K562 (cell line): Measurements from ENCODE around the gene YEATS2.

Experiments
- C11orf30 ChIP-seq: fragments of 450-650 bp; IDR thresholded peaks from 2 replicates; pipeline ENCODE4 v1.6.1; 2016; ENCODE audit warnings: low read depth, mild to moderate bottlenecking
- CREM ChIP-seq: IDR thresholded peaks from 2 replicates; pipeline ENCODE4 v1.6.1; 2014; ENCODE audit warnings: antibody characterized with exemption, low read depth
- CTCF ChIP-seq, 3 experiments: IDR thresholded peaks in 2 of 3; conservative IDR thresholded peaks in 1 of 3; 2 replicates each; pipeline ENCODE4 v1.5.1; 2011 to 2012; ENCODE audit warnings: low read length in 3 of 3, mild to moderate bottlenecking in 3 of 3, control low read depth in 2 of 3, improper control_type of control experiment in 1 of 3, inconsistent platforms in 1 of 3, low read depth in 1 of 3, mixed read lengths in 1 of 3, moderate library complexity in 1 of 3; ENCODE audit not compliant: insufficient read depth in 2 of 3
- EZH2 ChIP-seq: IDR thresholded peaks from 2 replicates; pipeline ENCODE4 v1.6.1; 2012; ENCODE audit warnings: low read depth, mild to moderate bottlenecking, inconsistent platforms, low read length, borderline replicate concordance
- HNRNPH1 ChIP-seq: fragments of 200-400 bp; formaldehyde crosslinking; optimal IDR thresholded peaks from 2 replicates; pipeline ENCODE3; 2017; ENCODE audit warnings: low read depth, mild to moderate bottlenecking, low read length, moderate library complexity
- KLF13 ChIP-seq: fragments of 450-650 bp; IDR thresholded peaks from 2 replicates; pipeline ENCODE4 v1.6.1; 2016; ENCODE audit warnings: missing genetic modification characterization, low read depth, mild to moderate bottlenecking, missing compliant biosample characterization, moderate library complexity, borderline replicate concordance
- MLX ChIP-seq, 2 experiments: fragments of 450-650 bp in 1 of 2; sonication (generic) in 1 of 2; formaldehyde crosslinking; conservative IDR thresholded peaks; 2 replicates each; pipeline versions ENCODE4 v1.4.0 to v1.8.1; 2020 to 2022; ENCODE audit warnings: mild to moderate bottlenecking in 1 of 2, missing genetic modification reagents in 1 of 2
- NCOA6 ChIP-seq: fragments of 450-650 bp; IDR thresholded peaks from 2 replicates; pipeline ENCODE4 v1.6.1; 2017; ENCODE audit warnings: mild to moderate bottlenecking
- ZBTB8A ChIP-seq: fragments of 450-650 bp; IDR thresholded peaks from 2 replicates; pipeline ENCODE4 v1.6.1; 2018; ENCODE audit warnings: mild to moderate bottlenecking, moderate library complexity; ENCODE audit not compliant: partially characterized antibody
- ZNF436 ChIP-seq: fragments of 250-450, 450-650 bp; sonication (Bioruptor Pico); formaldehyde crosslinking; IDR thresholded peaks from 2 replicates; pipeline ENCODE4 v1.7.0; 2020; ENCODE audit warnings: mild to moderate bottlenecking
- TF ChIP-seq, protein P1 (sequence below): sonication (generic); formaldehyde crosslinking; IDR thresholded peaks from 2 replicates; pipeline ENCODE4 v1.8.1; 2023; ENCODE audit warnings: mild to moderate bottlenecking, missing genetic modification reagents
- TF ChIP-seq, protein P2 (sequence below): fragments of 200-600 bp; sonication (generic); IDR thresholded peaks from one replicate; pipeline ENCODE4 v1.6.1; 2012; ENCODE audit warnings: mild to moderate bottlenecking, low read depth, low read length, inconsistent platforms

DNA sequence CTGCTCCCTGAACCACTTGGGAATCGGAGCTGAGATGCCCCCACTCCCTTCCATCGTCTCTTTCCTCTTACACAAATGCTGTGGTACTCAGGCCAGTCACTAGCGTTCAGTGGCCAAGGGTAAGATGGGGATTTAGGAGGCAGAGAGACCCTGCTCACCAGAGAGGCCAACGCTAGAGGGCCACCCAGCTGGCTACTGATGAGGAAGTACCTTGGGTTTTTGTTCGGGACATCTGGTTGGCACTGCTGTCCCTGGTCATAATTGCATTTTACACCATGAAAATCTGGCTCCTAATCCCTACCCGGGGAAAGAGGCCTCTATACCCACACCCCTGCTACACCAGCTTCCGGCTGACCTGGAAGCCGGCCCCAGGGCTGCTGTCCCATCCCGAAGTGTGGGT is 120.0 kb downstream of the YEATS2 start:
- TF ChIP-seq MLX (CRISPR knock-in tag; conservative IDR thresholded peaks at IDR 0.05) (no peak), HNRNPH1 (no peak), CTCF (IDR thresholded peaks at IDR 0.05 in 2 of 3, conservative IDR thresholded peaks at IDR 0.05 in 1 of 3; ENCODE audit: insufficient read depth in 2 of 3, low read depth in 1 of 3, low read length in 3 of 3) (no peak), ZBTB8A (no peak), EZH2 (no peak), CREM (no peak), NCOA6 (no peak), KLF13 (tag) (no peak), ZNF436 (CRISPR knock-in tag) (no peak), C11orf30 (no peak)
- TF ChIP-seq, protein P1, sequence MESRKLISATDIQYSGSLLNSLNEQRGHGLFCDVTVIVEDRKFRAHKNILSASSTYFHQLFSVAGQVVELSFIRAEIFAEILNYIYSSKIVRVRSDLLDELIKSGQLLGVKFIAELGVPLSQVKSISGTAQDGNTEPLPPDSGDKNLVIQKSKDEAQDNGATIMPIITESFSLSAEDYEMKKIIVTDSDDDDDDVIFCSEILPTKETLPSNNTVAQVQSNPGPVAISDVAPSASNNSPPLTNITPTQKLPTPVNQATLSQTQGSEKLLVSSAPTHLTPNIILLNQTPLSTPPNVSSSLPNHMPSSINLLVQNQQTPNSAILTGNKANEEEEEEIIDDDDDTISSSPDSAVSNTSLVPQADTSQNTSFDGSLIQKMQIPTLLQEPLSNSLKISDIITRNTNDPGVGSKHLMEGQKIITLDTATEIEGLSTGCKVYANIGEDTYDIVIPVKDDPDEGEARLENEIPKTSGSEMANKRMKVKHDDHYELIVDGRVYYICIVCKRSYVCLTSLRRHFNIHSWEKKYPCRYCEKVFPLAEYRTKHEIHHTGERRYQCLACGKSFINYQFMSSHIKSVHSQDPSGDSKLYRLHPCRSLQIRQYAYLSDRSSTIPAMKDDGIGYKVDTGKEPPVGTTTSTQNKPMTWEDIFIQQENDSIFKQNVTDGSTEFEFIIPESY (CRISPR knock-in tag), result no peak
- TF ChIP-seq, protein P2, sequence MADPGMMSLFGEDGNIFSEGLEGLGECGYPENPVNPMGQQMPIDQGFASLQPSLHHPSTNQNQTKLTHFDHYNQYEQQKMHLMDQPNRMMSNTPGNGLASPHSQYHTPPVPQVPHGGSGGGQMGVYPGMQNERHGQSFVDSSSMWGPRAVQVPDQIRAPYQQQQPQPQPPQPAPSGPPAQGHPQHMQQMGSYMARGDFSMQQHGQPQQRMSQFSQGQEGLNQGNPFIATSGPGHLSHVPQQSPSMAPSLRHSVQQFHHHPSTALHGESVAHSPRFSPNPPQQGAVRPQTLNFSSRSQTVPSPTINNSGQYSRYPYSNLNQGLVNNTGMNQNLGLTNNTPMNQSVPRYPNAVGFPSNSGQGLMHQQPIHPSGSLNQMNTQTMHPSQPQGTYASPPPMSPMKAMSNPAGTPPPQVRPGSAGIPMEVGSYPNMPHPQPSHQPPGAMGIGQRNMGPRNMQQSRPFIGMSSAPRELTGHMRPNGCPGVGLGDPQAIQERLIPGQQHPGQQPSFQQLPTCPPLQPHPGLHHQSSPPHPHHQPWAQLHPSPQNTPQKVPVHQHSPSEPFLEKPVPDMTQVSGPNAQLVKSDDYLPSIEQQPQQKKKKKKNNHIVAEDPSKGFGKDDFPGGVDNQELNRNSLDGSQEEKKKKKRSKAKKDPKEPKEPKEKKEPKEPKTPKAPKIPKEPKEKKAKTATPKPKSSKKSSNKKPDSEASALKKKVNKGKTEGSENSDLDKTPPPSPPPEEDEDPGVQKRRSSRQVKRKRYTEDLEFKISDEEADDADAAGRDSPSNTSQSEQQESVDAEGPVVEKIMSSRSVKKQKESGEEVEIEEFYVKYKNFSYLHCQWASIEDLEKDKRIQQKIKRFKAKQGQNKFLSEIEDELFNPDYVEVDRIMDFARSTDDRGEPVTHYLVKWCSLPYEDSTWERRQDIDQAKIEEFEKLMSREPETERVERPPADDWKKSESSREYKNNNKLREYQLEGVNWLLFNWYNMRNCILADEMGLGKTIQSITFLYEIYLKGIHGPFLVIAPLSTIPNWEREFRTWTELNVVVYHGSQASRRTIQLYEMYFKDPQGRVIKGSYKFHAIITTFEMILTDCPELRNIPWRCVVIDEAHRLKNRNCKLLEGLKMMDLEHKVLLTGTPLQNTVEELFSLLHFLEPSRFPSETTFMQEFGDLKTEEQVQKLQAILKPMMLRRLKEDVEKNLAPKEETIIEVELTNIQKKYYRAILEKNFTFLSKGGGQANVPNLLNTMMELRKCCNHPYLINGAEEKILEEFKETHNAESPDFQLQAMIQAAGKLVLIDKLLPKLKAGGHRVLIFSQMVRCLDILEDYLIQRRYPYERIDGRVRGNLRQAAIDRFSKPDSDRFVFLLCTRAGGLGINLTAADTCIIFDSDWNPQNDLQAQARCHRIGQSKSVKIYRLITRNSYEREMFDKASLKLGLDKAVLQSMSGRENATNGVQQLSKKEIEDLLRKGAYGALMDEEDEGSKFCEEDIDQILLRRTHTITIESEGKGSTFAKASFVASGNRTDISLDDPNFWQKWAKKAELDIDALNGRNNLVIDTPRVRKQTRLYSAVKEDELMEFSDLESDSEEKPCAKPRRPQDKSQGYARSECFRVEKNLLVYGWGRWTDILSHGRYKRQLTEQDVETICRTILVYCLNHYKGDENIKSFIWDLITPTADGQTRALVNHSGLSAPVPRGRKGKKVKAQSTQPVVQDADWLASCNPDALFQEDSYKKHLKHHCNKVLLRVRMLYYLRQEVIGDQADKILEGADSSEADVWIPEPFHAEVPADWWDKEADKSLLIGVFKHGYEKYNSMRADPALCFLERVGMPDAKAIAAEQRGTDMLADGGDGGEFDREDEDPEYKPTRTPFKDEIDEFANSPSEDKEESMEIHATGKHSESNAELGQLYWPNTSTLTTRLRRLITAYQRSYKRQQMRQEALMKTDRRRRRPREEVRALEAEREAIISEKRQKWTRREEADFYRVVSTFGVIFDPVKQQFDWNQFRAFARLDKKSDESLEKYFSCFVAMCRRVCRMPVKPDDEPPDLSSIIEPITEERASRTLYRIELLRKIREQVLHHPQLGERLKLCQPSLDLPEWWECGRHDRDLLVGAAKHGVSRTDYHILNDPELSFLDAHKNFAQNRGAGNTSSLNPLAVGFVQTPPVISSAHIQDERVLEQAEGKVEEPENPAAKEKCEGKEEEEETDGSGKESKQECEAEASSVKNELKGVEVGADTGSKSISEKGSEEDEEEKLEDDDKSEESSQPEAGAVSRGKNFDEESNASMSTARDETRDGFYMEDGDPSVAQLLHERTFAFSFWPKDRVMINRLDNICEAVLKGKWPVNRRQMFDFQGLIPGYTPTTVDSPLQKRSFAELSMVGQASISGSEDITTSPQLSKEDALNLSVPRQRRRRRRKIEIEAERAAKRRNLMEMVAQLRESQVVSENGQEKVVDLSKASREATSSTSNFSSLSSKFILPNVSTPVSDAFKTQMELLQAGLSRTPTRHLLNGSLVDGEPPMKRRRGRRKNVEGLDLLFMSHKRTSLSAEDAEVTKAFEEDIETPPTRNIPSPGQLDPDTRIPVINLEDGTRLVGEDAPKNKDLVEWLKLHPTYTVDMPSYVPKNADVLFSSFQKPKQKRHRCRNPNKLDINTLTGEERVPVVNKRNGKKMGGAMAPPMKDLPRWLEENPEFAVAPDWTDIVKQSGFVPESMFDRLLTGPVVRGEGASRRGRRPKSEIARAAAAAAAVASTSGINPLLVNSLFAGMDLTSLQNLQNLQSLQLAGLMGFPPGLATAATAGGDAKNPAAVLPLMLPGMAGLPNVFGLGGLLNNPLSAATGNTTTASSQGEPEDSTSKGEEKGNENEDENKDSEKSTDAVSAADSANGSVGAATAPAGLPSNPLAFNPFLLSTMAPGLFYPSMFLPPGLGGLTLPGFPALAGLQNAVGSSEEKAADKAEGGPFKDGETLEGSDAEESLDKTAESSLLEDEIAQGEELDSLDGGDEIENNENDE, result no peak
